GM19372 (cell line): ENCODE results near the gene LGALS12.
"Not testable (repeated sequence)": the region's sequence is repeated elsewhere in the genome, so short reads cannot be mapped to it uniquely, and the experiment has no call there.

Source experiments
- ATAC-seq: cut with Tn5 transposase; IDR thresholded peaks from one replicate; pipeline ENCODE4 v1.9.1; 2021; ENCODE audit warnings: mild to moderate bottlenecking, low read depth, moderate library complexity; ENCODE audit not compliant: unreplicated experiment

Gene LGALS12

GRCh38 chr11:63504054-63504453 is 1.8 kb upstream of the LGALS12 start:
- no peak for ATAC-seq

GRCh38 chr11:63504933-63505586 is 824 bp upstream of the LGALS12 start:
- no peak for ATAC-seq

- ATAC-seq = no peak
Measured at GRCh38 chr11:63506876-63507275, 992 bp downstream of the LGALS12 start.

GRCh38 chr11:63507511-63507910 is 1.6 kb downstream of the LGALS12 start:
- no peak for ATAC-seq

GRCh38 chr11:63508009-63508408 is 2.1 kb downstream of the LGALS12 start:
- no peak for ATAC-seq

- ATAC-seq = no peak
Measured at GRCh38 chr11:63508745-63509144, 2.9 kb downstream of the LGALS12 start.

GRCh38 chr11:63510360-63511047 is 4.6 kb downstream of the LGALS12 start:
- no peak for ATAC-seq

GRCh38 chr11:63511048-63511748 is 5.3 kb downstream of the LGALS12 start:
- ATAC-seq = no peak

GRCh38 chr11:63512816-63513215 is 6.9 kb downstream of the LGALS12 start:
- ATAC-seq = no peak

- no peak for ATAC-seq
Measured at GRCh38 chr11:63516109-63516508, 10.2 kb downstream of the LGALS12 start.

GRCh38 chr11:63517156-63517555 is 11.3 kb downstream of the LGALS12 start:
- ATAC-seq = no peak

GRCh38 chr11:63518548-63518947 is 12.7 kb downstream of the LGALS12 start:
- ATAC-seq = no peak

- ATAC-seq = no peak
Measured at GRCh38 chr11:63520606-63521170, 14.8 kb downstream of the LGALS12 start.

- no peak for ATAC-seq
Measured at GRCh38 chr11:63521896-63522295, 16.0 kb downstream of the LGALS12 start.

GRCh38 chr11:63523151-63523550 is 17.3 kb downstream of the LGALS12 start:
- no peak for ATAC-seq

- ATAC-seq = no peak
Measured at GRCh38 chr11:63527667-63528066, 21.8 kb downstream of the LGALS12 start.

- ATAC-seq = not testable (repeated sequence)
Measured at GRCh38 chr11:63528156-63528555, 22.3 kb downstream of the LGALS12 start.

- not testable (repeated sequence) for ATAC-seq
Measured at GRCh38 chr11:63528729-63529278, 22.9 kb downstream of the LGALS12 start.

- ATAC-seq = not testable (repeated sequence)
Measured at GRCh38 chr11:63529373-63529772, 23.5 kb downstream of the LGALS12 start.

- no peak for ATAC-seq
Measured at GRCh38 chr11:63530021-63530420, 24.1 kb downstream of the LGALS12 start.
